Measurements from ENCODE around the gene CAPN10. TPM values are rescaled to one million over a fixed set of nuclear protein-coding genes. Genes with fewer than 3 reads are reported as not detected.

The CAPN10 gene
- total RNA-seq, 2 donors from 2014 or later = 25.5 to 68.4 TPM

DNA sequence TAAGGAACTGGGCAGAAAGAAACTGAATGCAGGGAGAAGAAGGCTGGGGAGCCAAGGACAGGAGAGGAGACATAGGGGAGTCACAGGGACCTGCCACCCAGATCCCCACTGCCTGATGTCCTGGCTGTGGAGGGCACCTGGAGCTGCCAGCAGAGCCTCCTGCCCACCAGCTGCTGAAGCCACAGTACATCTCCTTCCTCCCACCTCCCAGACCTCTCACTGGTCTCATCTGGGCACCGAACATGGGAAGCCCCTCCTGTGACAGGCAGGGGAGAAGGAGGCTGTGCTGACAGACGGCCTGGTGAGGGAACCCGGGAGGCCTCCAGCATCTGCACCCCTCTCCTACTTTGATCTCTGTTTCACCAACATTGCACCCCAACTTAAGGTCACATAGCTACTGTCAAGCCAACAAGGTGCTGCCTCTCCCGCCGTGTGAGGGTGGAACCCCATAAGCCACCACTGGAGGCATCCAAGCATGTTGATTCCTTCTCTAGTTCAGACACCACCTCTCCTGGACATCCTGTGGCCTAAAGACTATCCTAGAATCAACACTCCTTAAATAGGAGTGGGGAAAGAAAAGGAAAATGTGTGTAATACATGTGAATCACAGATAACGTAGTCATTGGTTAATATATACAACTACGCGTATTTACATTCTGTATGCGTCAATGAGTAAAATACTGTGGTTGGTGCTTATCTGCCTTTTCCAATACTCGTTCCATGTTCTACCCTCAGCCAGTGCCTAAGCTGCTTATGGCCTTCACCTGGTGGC lies 21.8 kb upstream of the CAPN10 start:
- H3K9me3 ChIP-seq = no peaks in the 10 kb centered on the region
- peak overlapping the region in 1 of 2 donors; percentile 19 for H3K27ac ChIP-seq
- intact Hi-C loops (cut with DNase I) = loop anchor here (10.0 kb wide), 1 partner anchor 110 kb away; no protein-coding TSS in a partner anchor
- H3K4me1 ChIP-seq (replicated peaks) = peaks cover 34% of the 10 kb centered on the region
- TF ChIP-seq POLR2AphosphoS5 (IDR thresholded peaks at IDR 0.05) = no peak
- no peak for TF ChIP-seq CTCF (IDR thresholded peaks at IDR 0.05)
- no peak for TF ChIP-seq POLR2A (IDR thresholded peaks at IDR 0.05)
- H3K27me3 ChIP-seq (replicated peaks; ENCODE audit: insufficient read depth) = no peaks in the 10 kb centered on the region
- DNase-seq (ENCODE audit: low spot score) = no peak
- no peaks in the 10 kb centered on the region for H3K36me3 ChIP-seq
- WGBS = 88% methylated on average over 10 of the region's 10 CpGs
- no peak overlapping the region for H3K4me3 ChIP-seq

GRCh38 chr2:240565333-240566202 lies 21.0 kb upstream of the CAPN10 start:
- DNase-seq (ENCODE audit: low spot score) = peak; percentile 52
- H3K36me3 ChIP-seq = no peaks in the 10 kb centered on the region
- no peaks in the 10 kb centered on the region for H3K27me3 ChIP-seq (replicated peaks; ENCODE audit: insufficient read depth)
- intact Hi-C loops (cut with DNase I) = loop anchor here (10.0 kb wide), 1 partner anchor 111 kb away; no protein-coding TSS in a partner anchor
- H3K9me3 ChIP-seq = no peaks in the 10 kb centered on the region
- peak overlapping the region; percentile 52 to 93 for H3K27ac ChIP-seq
- TF ChIP-seq POLR2AphosphoS5 (IDR thresholded peaks at IDR 0.05) (peak; percentile 27), CTCF (IDR thresholded peaks at IDR 0.05) (no peak), POLR2A (IDR thresholded peaks at IDR 0.05) (peak; percentile 32)
- 57% methylated on average over 25 of the region's 26 CpGs for WGBS
- H3K4me1 ChIP-seq (replicated peaks) = peaks cover 35% of the 10 kb centered on the region
- peak overlapping the region in 1 of 2 donors; percentile 34 for H3K4me3 ChIP-seq

DNA sequence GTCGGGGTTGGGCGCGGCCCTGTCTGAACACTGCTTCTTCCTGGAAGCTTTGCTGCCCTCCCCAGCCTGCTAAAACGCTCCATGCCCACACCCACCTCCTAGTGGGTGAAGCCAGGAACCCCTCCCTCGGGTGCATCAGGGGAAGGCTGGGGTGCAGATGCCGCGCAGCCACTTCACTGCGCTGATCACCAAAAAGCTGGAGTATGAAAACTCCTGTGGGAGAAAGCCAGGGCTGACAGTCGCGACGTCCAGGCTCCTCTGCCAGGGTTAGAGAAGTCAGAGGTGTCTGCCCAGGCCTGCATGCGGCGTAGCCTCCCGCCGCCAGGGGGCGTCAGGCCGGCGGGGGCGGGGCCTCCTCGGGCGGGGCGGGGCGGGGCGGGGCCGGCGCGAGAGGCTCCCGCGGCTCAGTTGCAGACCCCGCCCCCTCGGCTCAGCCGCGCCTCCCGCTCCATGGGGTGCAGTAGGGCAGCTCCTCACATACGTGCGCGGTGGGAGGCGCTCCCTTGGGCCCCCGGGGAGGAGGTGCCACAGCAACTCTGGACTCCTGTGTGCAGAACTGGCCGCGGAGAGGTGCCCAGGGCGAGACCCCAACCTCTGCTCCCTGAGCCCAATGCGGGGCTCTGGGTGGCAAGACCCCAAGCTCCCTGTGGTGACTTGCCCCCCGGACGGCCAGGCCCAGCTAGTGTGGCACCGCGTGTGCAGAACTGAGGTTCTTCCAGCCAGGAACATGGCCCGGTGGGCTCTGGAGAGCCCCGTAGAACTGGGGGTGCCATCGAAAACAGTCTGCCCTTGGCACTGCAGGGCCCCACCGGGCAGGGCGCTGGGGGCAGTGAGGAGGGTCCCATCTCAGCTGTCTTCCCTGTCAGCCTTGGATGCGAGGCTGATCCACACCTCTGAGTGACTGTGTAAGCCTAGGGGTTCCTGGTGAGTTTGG lies 20.1 kb upstream of the CAPN10 start:
- Histone ChIP-seq H3K27ac (peak overlapping the region; percentile 91 to 93), H3K4me1 (replicated peaks) (peaks cover 32% of the 10 kb centered on the region), H3K4me3 (peak overlapping the region; percentile 16 to 34), H3K36me3 (no peaks in the 10 kb centered on the region), H3K27me3 (replicated peaks; ENCODE audit: insufficient read depth) (no peaks in the 10 kb centered on the region), H3K9me3 (no peaks in the 10 kb centered on the region)
- WGBS = 31% methylated on average over 13 of the region's 53 CpGs
- peak; percentile 89 for DNase-seq (ENCODE audit: low spot score)
- no peak for TF ChIP-seq POLR2AphosphoS5 (IDR thresholded peaks at IDR 0.05)
- peak; percentile 86 for TF ChIP-seq POLR2A (IDR thresholded peaks at IDR 0.05)
- peak; percentile 77 to 98 (median 94) for TF ChIP-seq CTCF (IDR thresholded peaks at IDR 0.05)
- intact Hi-C loops (cut with DNase I) = loop anchor here (10.0 kb wide), 1 partner anchor 112 kb away; no protein-coding TSS in a partner anchor

- peaks cover 28% of the 10 kb centered on the region for H3K4me1 ChIP-seq (replicated peaks)
- intact Hi-C loops (cut with DNase I) = loop anchor here (10.0 kb wide), 1 partner anchor 113 kb away; no protein-coding TSS in a partner anchor
- no peak for TF ChIP-seq POLR2AphosphoS5 (IDR thresholded peaks at IDR 0.05)
- no peak for TF ChIP-seq POLR2A (IDR thresholded peaks at IDR 0.05)
- no peak for TF ChIP-seq CTCF (IDR thresholded peaks at IDR 0.05)
These were observed 19.2 kb upstream of the CAPN10 start for GRCh38 chr2:240567137-240567871.

More at GRCh38 chr2:240567137-240567871, 19.2 kb upstream of the CAPN10 start:
- DNase-seq (ENCODE audit: low spot score) = no peak
- peak overlapping the region; percentile 63 to 65 for H3K4me3 ChIP-seq
- H3K27me3 ChIP-seq (replicated peaks; ENCODE audit: insufficient read depth) = no peaks in the 10 kb centered on the region
- no peaks in the 10 kb centered on the region for H3K9me3 ChIP-seq
- peak overlapping the region; percentile 91 to 93 for H3K27ac ChIP-seq
- WGBS = 36% methylated on average over 26 of the region's 26 CpGs
- no peaks in the 10 kb centered on the region for H3K36me3 ChIP-seq

Measured in prostate gland (tissue), 2 donors.